Memory B cell (primary cell): ENCODE results near the gene GADD45A.
A peak's percentile ranks its signal among the peaks of the same experiment; 100 is the strongest.

Source experiments
- ATAC-seq: fragments of 150-1000 bp; cut with Tn5 transposase; 2 replicates; pipeline ENCODE4 v1.10.0; 2021; ENCODE audit warnings: low read depth, mild to moderate bottlenecking, moderate library complexity
- DNase-seq, 2 donors: peaks; one replicate each; pipeline ENCODE4 v3.0.0; 2022; ENCODE audit warnings: low spot score in 2 of 2
- H3K27ac Mint-ChIP-seq: one replicate; pipeline ENCODE4 v1.8.0; 2022; ENCODE audit warnings: mild to moderate bottlenecking, moderate library complexity, mixed read lengths
- H3K27me3 Mint-ChIP-seq: one replicate; pipeline ENCODE4 v1.8.0; 2022; ENCODE audit warnings: mixed read lengths
- H3K36me3 Mint-ChIP-seq: one replicate; pipeline ENCODE4 v1.8.0; 2022; ENCODE audit warnings: mild to moderate bottlenecking, mixed read lengths
- H3K4me1 Mint-ChIP-seq: one replicate; pipeline ENCODE4 v1.8.0; 2022; ENCODE audit warnings: mixed read lengths
- H3K4me3 Mint-ChIP-seq: one replicate; pipeline ENCODE4 v1.8.0; 2022; ENCODE audit warnings: mild to moderate bottlenecking, moderate library complexity, mixed read lengths
- H3K9me3 Mint-ChIP-seq: one replicate; pipeline ENCODE4 v1.8.0; 2022; ENCODE audit warnings: mixed read lengths

GADD45A gene, protein sequence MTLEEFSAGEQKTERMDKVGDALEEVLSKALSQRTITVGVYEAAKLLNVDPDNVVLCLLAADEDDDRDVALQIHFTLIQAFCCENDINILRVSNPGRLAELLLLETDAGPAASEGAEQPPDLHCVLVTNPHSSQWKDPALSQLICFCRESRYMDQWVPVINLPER

DNA sequence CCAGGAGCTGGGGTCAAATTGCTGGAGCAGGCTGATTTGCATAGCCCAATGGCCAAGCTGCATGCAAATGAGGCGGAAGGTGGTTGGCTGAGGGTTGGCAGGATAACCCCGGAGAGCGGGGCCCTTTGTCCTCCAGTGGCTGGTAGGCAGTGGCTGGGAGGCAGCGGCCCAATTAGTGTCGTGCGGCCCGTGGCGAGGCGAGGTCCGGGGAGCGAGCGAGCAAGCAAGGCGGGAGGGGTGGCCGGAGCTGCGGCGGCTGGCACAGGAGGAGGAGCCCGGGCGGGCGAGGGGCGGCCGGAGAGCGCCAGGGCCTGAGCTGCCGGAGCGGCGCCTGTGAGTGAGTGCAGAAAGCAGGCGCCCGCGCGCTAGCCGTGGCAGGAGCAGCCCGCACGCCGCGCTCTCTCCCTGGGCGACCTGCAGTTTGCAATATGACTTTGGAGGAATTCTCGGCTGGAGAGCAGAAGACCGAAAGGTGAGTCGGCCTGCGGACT is at the start of gene GADD45A:
GADD45A (plus strand) TSS at position 135 of the 491 bp plus-strand sequence; CDS start at position 429, 294 bp downstream.
- peaks cover 15% of the 10 kb centered on the region for H3K4me1 Mint-ChIP-seq
- H3K27me3 Mint-ChIP-seq: no peaks in the 10 kb centered on the region
- ATAC-seq (peak; percentile 87), DNase-seq (peak; percentile 81 to 85)
- peaks cover 5% of the 10 kb centered on the region for H3K36me3 Mint-ChIP-seq
- H3K4me3 Mint-ChIP-seq: peak within 1 kb of the TSS; percentile 98
- H3K27ac Mint-ChIP-seq: peak within 1 kb of the TSS; percentile 86
- H3K9me3 Mint-ChIP-seq: no peaks in the 10 kb centered on the region

DNA sequence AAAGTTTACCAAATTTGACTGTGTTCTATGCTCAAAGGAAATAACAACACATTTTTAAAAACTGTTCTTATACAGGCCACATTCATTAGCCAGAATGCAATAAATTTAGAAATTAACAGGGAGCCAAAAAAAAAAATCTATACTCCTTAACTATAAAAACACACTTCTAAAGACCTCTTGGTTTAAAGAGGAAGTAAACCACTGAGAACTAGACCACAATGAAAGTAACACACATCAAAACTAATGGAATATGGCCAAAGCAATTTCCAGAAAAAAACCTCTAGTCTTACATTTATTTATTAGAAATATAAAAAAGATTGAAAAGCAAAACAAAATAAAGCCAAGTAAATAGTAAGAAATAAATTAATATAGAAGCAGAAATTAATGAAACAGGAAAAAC is 48.9 kb upstream of the GADD45A start:
- H3K27me3 Mint-ChIP-seq: peaks cover 3% of the 10 kb centered on the region
- H3K4me1 Mint-ChIP-seq: peaks cover 13% of the 10 kb centered on the region
- DNase-seq (no peak), ATAC-seq (no peak)
- H3K4me3 Mint-ChIP-seq: no peak overlapping the region
- no peaks in the 10 kb centered on the region for H3K9me3 Mint-ChIP-seq
- no peaks in the 10 kb centered on the region for H3K36me3 Mint-ChIP-seq
- no peak overlapping the region for H3K27ac Mint-ChIP-seq

DNA sequence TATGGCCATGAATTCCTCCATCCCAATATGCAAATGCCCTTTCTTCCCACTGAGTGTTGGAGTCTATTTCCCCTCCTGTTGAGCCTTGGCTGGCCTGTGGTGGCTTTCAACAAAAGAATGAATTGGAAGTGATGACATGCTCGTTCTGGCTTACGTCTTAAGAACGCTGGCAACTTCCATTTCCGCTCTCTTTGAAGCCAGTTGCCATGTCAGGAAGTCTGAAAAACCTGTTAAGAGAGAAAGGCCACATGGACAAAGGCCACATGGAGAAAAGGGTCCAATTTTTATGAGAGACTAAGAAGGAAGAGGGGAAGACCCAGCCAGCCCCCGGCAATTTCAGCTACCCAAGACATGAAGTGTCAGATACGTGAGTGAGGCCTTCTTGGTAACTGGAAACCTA is 45.6 kb upstream of the GADD45A start:
- no peaks in the 10 kb centered on the region for H3K36me3 Mint-ChIP-seq
- H3K27ac Mint-ChIP-seq: no peak overlapping the region
- H3K4me3 Mint-ChIP-seq: no peak overlapping the region
- H3K4me1 Mint-ChIP-seq: peaks cover 13% of the 10 kb centered on the region
- no peaks in the 10 kb centered on the region for H3K27me3 Mint-ChIP-seq
- no peak for ATAC-seq
- no peaks in the 10 kb centered on the region for H3K9me3 Mint-ChIP-seq
- no peak for DNase-seq

DNA sequence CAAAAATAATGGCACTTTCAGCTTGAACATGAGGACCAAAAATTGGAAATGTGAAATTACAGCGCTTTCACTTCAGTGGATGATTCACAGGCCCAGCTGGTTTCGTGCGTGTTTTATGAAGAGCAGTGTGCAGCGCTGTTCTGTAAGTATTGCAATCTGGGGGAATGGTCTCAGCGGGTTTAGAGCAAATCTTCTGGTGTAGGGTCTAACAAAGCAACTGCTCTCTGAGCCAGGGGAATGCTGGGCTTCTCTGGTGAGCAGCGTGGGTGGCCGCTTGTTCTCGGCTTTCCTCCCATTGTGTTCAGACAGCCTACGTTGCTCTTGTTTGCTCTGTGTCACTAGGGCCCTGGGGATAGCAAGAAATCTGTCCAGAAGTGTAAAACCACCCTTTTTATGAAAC is 42.4 kb upstream of the GADD45A start:
- no peak for ATAC-seq
- Mint-ChIP-seq H3K27me3 (no peaks in the 10 kb centered on the region), H3K4me1 (no peaks in the 10 kb centered on the region), H3K4me3 (no peak overlapping the region), H3K9me3 (no peaks in the 10 kb centered on the region), H3K27ac (no peak overlapping the region), H3K36me3 (no peaks in the 10 kb centered on the region)
- DNase-seq: no peak

DNA sequence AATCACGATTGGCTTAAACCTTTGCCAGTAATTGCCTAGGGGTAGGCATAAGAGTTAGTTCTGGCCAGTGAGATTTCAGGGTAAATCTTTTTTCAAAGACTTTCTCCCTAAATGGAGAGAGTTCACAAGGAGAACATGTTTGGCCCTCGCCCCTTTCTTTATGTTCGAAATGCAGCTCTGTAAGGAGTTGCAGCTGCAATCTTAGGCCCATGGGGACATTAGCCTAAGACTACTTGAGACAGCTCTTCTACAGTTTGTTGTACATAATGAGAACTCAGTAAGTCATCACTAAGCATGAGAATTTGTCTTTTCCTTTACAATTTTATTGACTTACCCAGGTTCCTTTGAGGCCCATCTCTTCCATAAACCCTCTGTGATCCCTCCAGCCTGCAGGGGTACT is 40.4 kb upstream of the GADD45A start:
- Mint-ChIP-seq H3K4me1 (no peaks in the 10 kb centered on the region), H3K27ac (no peak overlapping the region), H3K4me3 (no peak overlapping the region), H3K9me3 (no peaks in the 10 kb centered on the region), H3K36me3 (no peaks in the 10 kb centered on the region), H3K27me3 (no peaks in the 10 kb centered on the region)
- DNase-seq (no peak), ATAC-seq (no peak)

DNA sequence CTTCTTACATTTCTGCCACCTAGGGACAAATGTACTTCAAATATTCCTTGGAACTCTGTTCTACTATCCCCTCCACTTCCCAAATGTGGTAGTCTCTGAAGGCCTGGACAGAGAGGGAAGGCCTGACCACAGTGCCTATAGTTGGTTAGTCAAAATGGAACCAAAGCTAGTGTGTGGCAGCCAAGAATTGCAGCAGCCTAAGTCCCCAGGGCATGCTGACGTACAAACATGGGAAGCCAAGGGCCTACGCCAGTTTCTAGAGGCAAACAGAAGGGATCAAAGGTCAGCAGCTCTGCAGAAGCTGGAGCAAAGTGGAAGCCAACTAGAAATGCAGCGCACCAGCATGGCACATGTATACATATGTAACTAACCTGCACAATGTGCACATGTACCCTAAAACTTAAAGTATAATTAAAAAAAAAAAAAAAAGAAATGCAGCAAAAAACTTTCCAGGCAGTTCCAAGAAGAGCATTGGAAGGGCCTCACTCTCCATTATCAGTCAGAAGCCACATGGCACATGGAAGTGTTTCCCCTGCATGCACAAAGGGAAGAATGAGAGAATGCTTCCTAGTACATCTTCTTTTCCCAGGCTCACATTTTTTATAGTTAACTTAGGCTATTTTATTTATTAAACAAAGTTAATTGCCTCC is 39.4 kb upstream of the GADD45A start:
- no peak overlapping the region for H3K4me3 Mint-ChIP-seq
- ATAC-seq (no peak), DNase-seq (no peak)
- H3K36me3 Mint-ChIP-seq: no peaks in the 10 kb centered on the region
- H3K27me3 Mint-ChIP-seq: no peaks in the 10 kb centered on the region
- no peaks in the 10 kb centered on the region for H3K9me3 Mint-ChIP-seq
- no peaks in the 10 kb centered on the region for H3K4me1 Mint-ChIP-seq
- no peak overlapping the region for H3K27ac Mint-ChIP-seq

DNA sequence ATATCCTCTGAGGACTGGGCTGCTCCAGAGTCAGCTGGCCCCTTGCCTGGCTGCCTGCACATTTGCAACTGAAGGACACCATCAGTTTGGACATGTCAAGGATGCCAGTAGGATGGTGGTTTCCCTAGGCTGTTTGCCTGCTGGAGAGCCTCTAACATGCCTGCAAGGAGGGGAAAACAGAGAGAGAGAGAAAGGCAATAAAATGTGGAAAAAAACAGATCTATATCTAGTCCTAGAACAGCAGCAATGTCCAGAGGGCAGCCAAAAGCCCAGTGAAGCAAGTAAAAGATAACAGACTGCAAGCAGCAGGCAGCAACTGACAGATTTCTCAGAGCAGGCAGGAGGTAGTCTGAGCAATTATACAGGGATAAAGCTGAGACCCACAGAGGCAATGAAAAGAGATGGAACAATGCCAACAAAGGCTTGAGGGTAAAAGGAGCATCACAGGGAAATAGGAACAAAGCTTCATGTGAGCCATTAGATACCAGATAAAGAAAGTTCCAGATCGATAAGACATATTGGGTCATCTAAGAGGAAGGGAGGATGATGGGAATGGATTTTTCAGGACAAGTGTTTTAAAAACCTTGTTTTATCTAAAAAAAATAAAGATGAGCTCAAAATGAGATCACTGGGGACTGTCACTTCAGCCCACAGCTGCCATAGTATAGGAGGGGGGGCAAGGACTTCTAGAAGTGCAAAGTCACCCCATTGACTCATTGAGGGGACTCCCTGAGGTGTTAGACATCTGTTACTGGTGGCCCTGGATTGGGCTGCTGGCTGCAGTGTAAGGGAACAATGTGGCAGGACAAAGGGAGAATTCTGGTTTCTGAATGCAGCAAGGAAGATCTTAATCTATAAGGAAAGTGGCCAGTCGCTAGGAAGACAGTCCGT is 38.6 kb upstream of the GADD45A start:
- H3K27me3 Mint-ChIP-seq: no peaks in the 10 kb centered on the region
- H3K9me3 Mint-ChIP-seq: no peaks in the 10 kb centered on the region
- H3K4me1 Mint-ChIP-seq: no peaks in the 10 kb centered on the region
- no peaks in the 10 kb centered on the region for H3K36me3 Mint-ChIP-seq
- H3K4me3 Mint-ChIP-seq: no peak overlapping the region
- no peak for ATAC-seq
- no peak for DNase-seq
- H3K27ac Mint-ChIP-seq: no peak overlapping the region

DNA sequence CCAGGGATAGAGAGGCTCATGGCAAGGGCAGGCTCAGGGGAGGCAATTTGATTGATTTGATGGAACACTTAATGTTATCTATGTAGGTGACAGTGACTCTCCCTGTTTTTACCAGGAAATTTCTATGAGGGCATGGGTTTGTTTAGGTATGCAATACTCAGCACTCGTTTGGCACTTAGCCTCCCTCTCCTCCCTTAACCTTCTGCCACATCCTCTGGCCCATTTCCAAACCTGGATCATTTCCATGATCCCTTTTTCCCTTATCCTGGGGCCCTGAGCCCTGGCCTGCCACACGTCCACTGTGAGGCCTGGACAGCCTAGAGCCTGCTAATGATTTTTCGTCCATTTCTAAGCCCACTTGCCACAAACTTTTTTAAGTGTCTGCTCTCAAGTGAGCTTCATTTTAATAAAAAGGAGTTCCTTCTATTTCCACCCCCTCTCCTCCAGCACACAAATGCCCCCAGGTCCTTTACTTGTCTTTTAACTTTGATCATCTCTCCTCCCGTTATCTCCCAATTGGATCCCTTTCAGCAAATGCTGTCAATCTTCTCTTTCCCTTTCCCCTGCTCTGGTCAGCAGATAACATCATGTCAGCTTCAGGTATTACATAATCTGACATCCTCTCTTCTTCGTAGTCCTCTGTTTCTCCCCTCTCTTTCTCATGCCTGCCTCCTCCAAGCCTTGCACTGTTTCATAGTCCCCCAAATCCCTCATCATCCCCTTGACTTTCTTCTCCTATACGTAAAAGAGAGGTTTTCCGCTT is 37.8 kb upstream of the GADD45A start:
- Mint-ChIP-seq H3K27me3 (no peaks in the 10 kb centered on the region), H3K4me3 (no peak overlapping the region), H3K27ac (no peak overlapping the region), H3K4me1 (no peaks in the 10 kb centered on the region), H3K9me3 (no peaks in the 10 kb centered on the region), H3K36me3 (no peaks in the 10 kb centered on the region)
- no peak for DNase-seq
- no peak for ATAC-seq

DNA sequence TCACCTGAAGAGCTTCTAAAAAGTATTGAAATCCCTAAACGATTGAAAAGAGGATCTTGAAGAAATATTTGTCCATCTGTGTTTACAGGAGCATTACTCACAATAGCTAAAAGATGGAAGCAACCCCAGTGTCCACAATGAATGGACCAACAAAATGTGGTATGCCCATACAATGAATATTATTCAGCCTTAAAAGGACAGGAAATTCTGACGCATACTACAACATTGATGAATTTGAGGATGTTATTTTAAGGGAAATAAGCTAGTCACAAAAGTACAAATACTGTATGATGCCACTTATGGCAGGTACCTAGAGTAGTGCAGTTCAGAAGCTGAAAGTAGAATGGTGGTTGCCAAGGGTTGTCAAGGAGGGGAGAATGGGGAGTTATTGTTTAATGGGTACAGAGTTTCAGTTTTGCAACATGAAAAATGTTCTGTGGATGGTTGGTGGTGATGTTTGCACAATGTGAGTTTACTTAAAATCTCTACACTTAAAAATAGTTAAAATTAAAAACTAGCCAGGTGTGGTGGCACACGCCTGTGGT is 37.1 kb upstream of the GADD45A start:
- Mint-ChIP-seq H3K36me3 (no peaks in the 10 kb centered on the region), H3K4me1 (no peaks in the 10 kb centered on the region), H3K27ac (no peak overlapping the region), H3K4me3 (no peak overlapping the region), H3K27me3 (no peaks in the 10 kb centered on the region), H3K9me3 (no peaks in the 10 kb centered on the region)
- no peak for DNase-seq
- no peak for ATAC-seq

DNA sequence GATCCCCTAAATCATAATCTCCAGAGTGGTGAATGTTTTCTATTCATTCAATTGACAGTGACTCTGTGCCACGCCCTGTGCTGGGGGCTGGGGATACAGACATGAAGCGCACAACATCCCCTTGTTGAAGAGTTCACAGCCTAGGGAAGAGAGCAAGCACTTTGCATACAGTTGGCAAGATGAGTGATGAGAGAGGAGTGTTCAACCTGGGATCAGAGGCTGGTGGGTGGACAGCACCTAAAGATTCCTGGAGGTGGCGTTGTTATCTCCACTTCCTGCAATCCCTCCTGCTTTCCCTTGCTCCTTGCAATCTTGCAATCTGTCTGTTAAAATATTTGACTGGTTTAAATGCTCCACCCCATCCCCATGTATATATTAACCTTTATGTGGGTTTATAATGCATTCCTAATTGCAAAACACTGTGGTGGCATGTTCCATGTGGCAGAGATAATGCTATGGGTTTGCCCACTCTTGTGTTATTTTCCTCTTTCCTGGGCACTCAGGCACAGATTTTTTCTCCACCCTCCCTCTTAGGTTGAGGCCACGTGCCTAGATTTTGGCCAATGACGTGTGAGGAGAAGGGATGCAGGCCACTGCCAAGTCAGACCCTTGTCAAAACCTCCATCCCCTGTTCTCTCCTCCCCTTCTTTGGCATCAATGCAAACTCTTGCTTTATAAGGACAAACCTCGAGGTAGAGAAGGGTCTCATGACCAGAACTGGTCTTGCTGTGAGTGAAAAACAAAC is 36.2 kb upstream of the GADD45A start:
- Mint-ChIP-seq H3K4me3 (no peak overlapping the region), H3K27me3 (no peaks in the 10 kb centered on the region), H3K36me3 (no peaks in the 10 kb centered on the region), H3K9me3 (no peaks in the 10 kb centered on the region), H3K4me1 (no peaks in the 10 kb centered on the region), H3K27ac (no peak overlapping the region)
- ATAC-seq: no peak
- DNase-seq: no peak

DNA sequence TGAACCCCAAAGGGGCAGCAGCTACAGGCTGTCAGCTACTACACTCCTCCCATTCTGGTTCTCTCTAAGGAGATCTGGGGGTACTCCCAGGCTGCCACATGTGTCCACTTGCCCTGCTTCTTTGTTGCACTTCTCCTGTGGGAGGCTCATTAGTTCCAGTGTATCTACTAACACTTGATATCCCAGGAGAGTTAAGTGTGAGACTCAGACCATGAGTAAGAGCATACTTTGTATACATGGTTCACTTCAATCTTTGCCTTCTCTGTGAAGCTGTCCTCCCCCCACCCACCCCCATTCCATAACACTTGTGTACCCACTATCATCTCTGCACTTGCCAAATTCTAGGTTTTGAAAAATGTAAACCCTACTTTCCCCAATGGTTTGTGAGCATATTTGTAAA is 34.9 kb upstream of the GADD45A start:
- H3K9me3 Mint-ChIP-seq: no peaks in the 10 kb centered on the region
- no peaks in the 10 kb centered on the region for H3K4me1 Mint-ChIP-seq
- H3K36me3 Mint-ChIP-seq: no peaks in the 10 kb centered on the region
- H3K4me3 Mint-ChIP-seq: no peak overlapping the region
- ATAC-seq (no peak), DNase-seq (no peak)
- H3K27ac Mint-ChIP-seq: no peak overlapping the region
- H3K27me3 Mint-ChIP-seq: no peaks in the 10 kb centered on the region

DNA sequence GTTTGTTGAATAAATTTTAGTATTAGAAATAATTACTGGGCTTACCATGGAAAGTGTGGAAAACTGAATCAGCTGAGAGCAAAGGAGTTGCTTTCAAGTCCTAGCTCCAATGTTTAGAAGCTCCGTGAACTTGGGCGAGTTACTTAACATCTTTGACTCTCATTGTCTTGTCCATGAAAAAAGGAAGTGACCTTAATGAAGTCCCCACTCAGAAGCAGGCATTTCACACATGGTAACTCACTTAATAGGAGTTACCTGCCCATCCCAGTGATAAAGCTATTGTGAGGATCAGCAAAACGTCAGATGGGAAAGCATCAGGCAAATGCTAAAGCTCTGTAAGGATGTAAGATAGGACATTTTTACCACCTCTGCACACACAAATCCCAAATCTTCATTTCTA is 34.0 kb upstream of the GADD45A start:
- no peaks in the 10 kb centered on the region for H3K9me3 Mint-ChIP-seq
- no peaks in the 10 kb centered on the region for H3K4me1 Mint-ChIP-seq
- H3K36me3 Mint-ChIP-seq: no peaks in the 10 kb centered on the region
- H3K27me3 Mint-ChIP-seq: no peaks in the 10 kb centered on the region
- ATAC-seq (no peak), DNase-seq (no peak)
- H3K4me3 Mint-ChIP-seq: no peak overlapping the region
- no peak overlapping the region for H3K27ac Mint-ChIP-seq

DNA sequence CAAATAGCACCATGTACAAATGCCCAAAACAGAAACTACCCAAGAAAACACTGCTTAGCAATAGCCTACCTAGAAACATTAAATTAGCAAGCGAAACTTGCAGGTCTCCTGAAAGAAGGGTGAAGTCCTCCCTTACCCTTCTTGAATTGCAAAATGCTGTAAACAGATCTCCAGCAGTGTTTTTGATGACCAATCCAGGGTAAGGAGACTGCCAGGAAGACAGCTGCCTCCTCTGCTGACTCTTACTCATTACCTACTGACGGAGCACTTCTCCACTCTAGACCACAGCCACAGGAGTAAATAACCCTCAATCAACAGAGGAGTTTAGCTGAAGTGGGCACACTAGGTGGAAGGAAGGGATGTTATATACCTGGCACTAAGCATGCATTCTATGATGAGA is 32.2 kb upstream of the GADD45A start:
- H3K4me3 Mint-ChIP-seq: no peak overlapping the region
- peaks cover 2% of the 10 kb centered on the region for H3K9me3 Mint-ChIP-seq
- H3K27me3 Mint-ChIP-seq: peaks cover under 1% of the 10 kb centered on the region
- DNase-seq (no peak), ATAC-seq (no peak)
- no peaks in the 10 kb centered on the region for H3K36me3 Mint-ChIP-seq
- H3K27ac Mint-ChIP-seq: no peak overlapping the region
- no peaks in the 10 kb centered on the region for H3K4me1 Mint-ChIP-seq
